Measurements from ENCODE around the gene CXCL5. TPM values are rescaled to one million over a fixed set of nuclear protein-coding genes. Genes with fewer than 3 reads are reported as not detected.

The CXCL5 gene
- total and polyA plus RNA-seq, 2 of the 4 experiments (the other 2 are of a cell fraction) = 0.14 TPM; not detected in 1

DNA sequence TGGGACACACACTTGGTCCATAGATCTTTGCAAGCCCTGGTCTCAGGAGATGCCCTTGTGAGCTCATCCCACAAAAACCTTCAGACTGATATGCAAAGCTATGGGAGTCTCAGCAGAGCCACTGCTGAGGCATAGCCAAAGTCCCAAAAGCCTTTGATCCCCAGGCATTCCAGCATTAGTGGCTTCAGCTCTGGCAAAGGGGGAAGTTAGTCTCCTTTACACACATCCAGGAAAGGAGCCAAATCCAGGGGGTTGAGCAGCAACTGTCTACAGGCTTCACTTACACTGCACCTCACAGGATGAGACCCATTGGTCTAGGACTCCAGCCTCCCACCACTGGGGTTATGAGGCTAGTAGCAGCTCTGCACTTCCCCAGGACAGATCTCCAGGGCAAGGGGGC, 30.6 kb downstream of the CXCL5 start:
- no peak for ATAC-seq (ENCODE audit: low read depth)
- Histone ChIP-seq H3K56ac (ENCODE audit: extremely low read depth, insufficient read depth, low read length) (no peak overlapping the region), H2AK9ac (replicated peaks; ENCODE audit: low read depth, low read length, poor library complexity) (no peak overlapping the region), H3K79me1 (ENCODE audit: low read depth in 1 of 2, low read length in 2 of 2) (no peaks in the 10 kb centered on the region), H4K20me1 (ENCODE audit: insufficient read depth, low read length) (no peaks in the 10 kb centered on the region), H4K5ac (ENCODE audit: low read depth, low read length) (no peak overlapping the region), H3K9ac (ENCODE audit: low read depth, low read length) (no peak overlapping the region), H2AFZ (replicated peaks; ENCODE audit: low read length, poor library complexity) (no peak overlapping the region), H2BK15ac (ENCODE audit: low read depth, low read length) (no peak overlapping the region), H2BK20ac (ENCODE audit: low read depth, low read length) (no peak overlapping the region), H2AK5ac (ENCODE audit: low read depth, low read length) (no peak overlapping the region), H3K9me3 (ENCODE audit: control insufficient read depth, insufficient read depth, low read length) (0 out of 2 replicates have a peak, but pooled peaks cover 2% of the 10 kb centered on the region), H3K4me2 (ENCODE audit: low read depth, low read length) (no peak overlapping the region), H3K27me3 (ENCODE audit: control insufficient read depth, insufficient read depth, low read length) (peaks cover 10% of the 10 kb centered on the region), H3K36me3 (ENCODE audit: control insufficient read depth, insufficient read depth, low read length) (no peaks in the 10 kb centered on the region), H4K91ac (ENCODE audit: insufficient read depth, low read depth, low read length) (no peak overlapping the region), H3K23ac (ENCODE audit: low read depth, low read length) (no peak overlapping the region), H3K4me1 (ENCODE audit: control insufficient read depth, insufficient read depth, low read length) (0 out of 2 replicates have a peak, but pooled peaks cover 1% of the 10 kb centered on the region), H2BK120ac (ENCODE audit: low read depth, low read length) (no peak overlapping the region), H4K8ac (ENCODE audit: low read depth in 2 of 2, low read length in 2 of 2) (no peak overlapping the region), H3K4ac (ENCODE audit: low read depth, low read length) (no peak overlapping the region), H3K18ac (ENCODE audit: low read depth, low read length) (no peak overlapping the region), H3K9me1 (ENCODE audit: insufficient read depth, low read length) (no peaks in the 10 kb centered on the region), H2BK5ac (ENCODE audit: low read depth, low read length, poor library complexity, severe bottlenecking) (no peak overlapping the region), H3K27ac (ENCODE audit: insufficient read depth, low read length) (no peak overlapping the region), H3K14ac (replicated peaks; ENCODE audit: low read depth, low read length) (no peak overlapping the region; the same call in 1 of the 2 replicates), H3K4me3 (ENCODE audit: insufficient read depth, low read depth, low read length) (no peak overlapping the region)
- dilution Hi-C loops (cut with HindIII; ENCODE audit: low sequenced_read_pairs, unreplicated experiment) = no loop called here
- TF ChIP-seq SMC3 (IDR thresholded peaks at IDR 0.05; ENCODE audit: low read depth, low read length) (no peak), USF2 (IDR thresholded peaks at IDR 0.05; ENCODE audit: low read depth, low read length) (no peak), NFE2L2 (IDR thresholded peaks at IDR 0.05; ENCODE audit: low read depth, low read length) (no peak), BHLHE40 (IDR thresholded peaks at IDR 0.05; ENCODE audit: low read depth, low read length) (no peak), FOS (IDR thresholded peaks at IDR 0.05; ENCODE audit: low read depth, low read length) (no peak), CTCF (conservative IDR thresholded peaks at IDR 0.05; ENCODE audit: low read depth, low read length) (no peak), ELK1 (IDR thresholded peaks at IDR 0.05; ENCODE audit: borderline replicate concordance, low read depth, low read length) (no peak), RFX5 (IDR thresholded peaks at IDR 0.05; ENCODE audit: low read depth, low read length) (no peak), RCOR1 (IDR thresholded peaks at IDR 0.05; ENCODE audit: insufficient replicate concordance, low read length) (no peak)
- no peak for DNase-seq
- POLR2A ChIA-PET (ENCODE audit: unreplicated experiment) = no interaction called here
- intact Hi-C loops (cut with micrococcal nuclease) = no loop called here
- BruUV-seq (replicated peaks) = no TSS peak
- in situ Hi-C loops (cut with MboI; ENCODE audit: low sequenced_read_pairs) = no loop called here
- CTCF ChIA-PET = no interaction called here
